Esophagus muscularis mucosa (tissue), 4 donors: ENCODE data around the gene ADAMTS17.

Experiments
- EP300 ChIP-seq: sonication (generic); formaldehyde crosslinking; IDR thresholded peaks from one replicate; pipeline ENCODE4 v1.6.1; 2017; ENCODE audit warnings: antibody characterized with exemption
- POLR2A ChIP-seq: fragments of 450-650 bp; IDR thresholded peaks from one replicate; pipeline ENCODE4 v1.6.1; 2017; ENCODE audit warnings: antibody characterized with exemption, moderate library complexity, mild to moderate bottlenecking, low read depth
- TF ChIP-seq, protein P1 (sequence below), 3 experiments: fragments of 200-600 bp in 2 of 3; fragments of 450-650 bp in 1 of 3; sonication (generic) in 2 of 3; IDR thresholded peaks; one replicate each; pipeline ENCODE4 v1.5.1; 2017 to 2019; ENCODE audit warnings: antibody characterized with exemption in 3 of 3, mild to moderate bottlenecking in 2 of 3, moderate library complexity in 1 of 3

GRCh38 chr15:100112061-100112420 is 229.7 kb downstream of the ADAMTS17 start:
- TF ChIP-seq POLR2A (no peak), EP300 (no peak)
- TF ChIP-seq, protein P1, sequence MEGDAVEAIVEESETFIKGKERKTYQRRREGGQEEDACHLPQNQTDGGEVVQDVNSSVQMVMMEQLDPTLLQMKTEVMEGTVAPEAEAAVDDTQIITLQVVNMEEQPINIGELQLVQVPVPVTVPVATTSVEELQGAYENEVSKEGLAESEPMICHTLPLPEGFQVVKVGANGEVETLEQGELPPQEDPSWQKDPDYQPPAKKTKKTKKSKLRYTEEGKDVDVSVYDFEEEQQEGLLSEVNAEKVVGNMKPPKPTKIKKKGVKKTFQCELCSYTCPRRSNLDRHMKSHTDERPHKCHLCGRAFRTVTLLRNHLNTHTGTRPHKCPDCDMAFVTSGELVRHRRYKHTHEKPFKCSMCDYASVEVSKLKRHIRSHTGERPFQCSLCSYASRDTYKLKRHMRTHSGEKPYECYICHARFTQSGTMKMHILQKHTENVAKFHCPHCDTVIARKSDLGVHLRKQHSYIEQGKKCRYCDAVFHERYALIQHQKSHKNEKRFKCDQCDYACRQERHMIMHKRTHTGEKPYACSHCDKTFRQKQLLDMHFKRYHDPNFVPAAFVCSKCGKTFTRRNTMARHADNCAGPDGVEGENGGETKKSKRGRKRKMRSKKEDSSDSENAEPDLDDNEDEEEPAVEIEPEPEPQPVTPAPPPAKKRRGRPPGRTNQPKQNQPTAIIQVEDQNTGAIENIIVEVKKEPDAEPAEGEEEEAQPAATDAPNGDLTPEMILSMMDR (IDR thresholded peaks at IDR 0.05), result no peak
